ENCODE data around the gene TTC28.

GRCh38 chr22:28004021-28004420 is 675.6 kb downstream of the TTC28 start:
- TF ChIP-seq CTCF (tag by site-specific recombination; IDR thresholded peaks at IDR 0.05), result no peak
- no peak for TF ChIP-seq ZNF692 (tag by site-specific recombination; IDR thresholded peaks at IDR 0.05)
- TF ChIP-seq, protein P1, sequence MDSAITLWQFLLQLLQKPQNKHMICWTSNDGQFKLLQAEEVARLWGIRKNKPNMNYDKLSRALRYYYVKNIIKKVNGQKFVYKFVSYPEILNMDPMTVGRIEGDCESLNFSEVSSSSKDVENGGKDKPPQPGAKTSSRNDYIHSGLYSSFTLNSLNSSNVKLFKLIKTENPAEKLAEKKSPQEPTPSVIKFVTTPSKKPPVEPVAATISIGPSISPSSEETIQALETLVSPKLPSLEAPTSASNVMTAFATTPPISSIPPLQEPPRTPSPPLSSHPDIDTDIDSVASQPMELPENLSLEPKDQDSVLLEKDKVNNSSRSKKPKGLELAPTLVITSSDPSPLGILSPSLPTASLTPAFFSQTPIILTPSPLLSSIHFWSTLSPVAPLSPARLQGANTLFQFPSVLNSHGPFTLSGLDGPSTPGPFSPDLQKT (IDR thresholded peaks at IDR 0.05; ENCODE audit: borderline replicate concordance, low read depth, low read length), result no peak
- TF ChIP-seq, protein P2, sequence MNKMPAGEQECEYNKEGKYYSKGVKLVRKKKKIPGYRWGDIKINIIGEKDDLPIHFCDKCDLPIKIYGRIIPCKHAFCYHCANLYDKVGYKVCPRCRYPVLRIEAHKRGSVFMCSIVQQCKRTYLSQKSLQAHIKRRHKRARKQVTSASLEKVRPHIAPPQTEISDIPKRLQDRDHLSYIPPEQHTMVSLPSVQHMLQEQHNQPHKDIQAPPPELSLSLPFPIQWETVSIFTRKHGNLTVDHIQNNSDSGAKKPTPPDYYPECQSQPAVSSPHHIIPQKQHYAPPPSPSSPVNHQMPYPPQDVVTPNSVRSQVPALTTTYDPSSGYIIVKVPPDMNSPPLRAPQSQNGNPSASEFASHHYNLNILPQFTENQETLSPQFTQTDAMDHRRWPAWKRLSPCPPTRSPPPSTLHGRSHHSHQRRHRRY (tag by site-specific recombination; IDR thresholded peaks at IDR 0.05), result no peak
- TF ChIP-seq, protein P3, sequence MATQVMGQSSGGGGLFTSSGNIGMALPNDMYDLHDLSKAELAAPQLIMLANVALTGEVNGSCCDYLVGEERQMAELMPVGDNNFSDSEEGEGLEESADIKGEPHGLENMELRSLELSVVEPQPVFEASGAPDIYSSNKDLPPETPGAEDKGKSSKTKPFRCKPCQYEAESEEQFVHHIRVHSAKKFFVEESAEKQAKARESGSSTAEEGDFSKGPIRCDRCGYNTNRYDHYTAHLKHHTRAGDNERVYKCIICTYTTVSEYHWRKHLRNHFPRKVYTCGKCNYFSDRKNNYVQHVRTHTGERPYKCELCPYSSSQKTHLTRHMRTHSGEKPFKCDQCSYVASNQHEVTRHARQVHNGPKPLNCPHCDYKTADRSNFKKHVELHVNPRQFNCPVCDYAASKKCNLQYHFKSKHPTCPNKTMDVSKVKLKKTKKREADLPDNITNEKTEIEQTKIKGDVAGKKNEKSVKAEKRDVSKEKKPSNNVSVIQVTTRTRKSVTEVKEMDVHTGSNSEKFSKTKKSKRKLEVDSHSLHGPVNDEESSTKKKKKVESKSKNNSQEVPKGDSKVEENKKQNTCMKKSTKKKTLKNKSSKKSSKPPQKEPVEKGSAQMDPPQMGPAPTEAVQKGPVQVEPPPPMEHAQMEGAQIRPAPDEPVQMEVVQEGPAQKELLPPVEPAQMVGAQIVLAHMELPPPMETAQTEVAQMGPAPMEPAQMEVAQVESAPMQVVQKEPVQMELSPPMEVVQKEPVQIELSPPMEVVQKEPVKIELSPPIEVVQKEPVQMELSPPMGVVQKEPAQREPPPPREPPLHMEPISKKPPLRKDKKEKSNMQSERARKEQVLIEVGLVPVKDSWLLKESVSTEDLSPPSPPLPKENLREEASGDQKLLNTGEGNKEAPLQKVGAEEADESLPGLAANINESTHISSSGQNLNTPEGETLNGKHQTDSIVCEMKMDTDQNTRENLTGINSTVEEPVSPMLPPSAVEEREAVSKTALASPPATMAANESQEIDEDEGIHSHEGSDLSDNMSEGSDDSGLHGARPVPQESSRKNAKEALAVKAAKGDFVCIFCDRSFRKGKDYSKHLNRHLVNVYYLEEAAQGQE (tag by site-specific recombination; IDR thresholded peaks at IDR 0.05), result no peak
- TF ChIP-seq ZNF121 (tag by site-specific recombination; IDR thresholded peaks at IDR 0.05), result no peak
- no peak for TF ChIP-seq ZNF311 (tag by site-specific recombination; IDR thresholded peaks at IDR 0.05; ENCODE audit: borderline replicate concordance)
- TF ChIP-seq ZNF24 (tag by site-specific recombination; IDR thresholded peaks at IDR 0.05), result no peak
- TF ChIP-seq ZNF132 (tag by site-specific recombination; IDR thresholded peaks at IDR 0.05; ENCODE audit: borderline replicate concordance), result no peak

Data from HEK293 (cell line).